Measurements from ENCODE around the gene AKT1S1.
A peak's percentile ranks its signal among the peaks of the same experiment; 100 is the strongest.
"Not testable (repeated sequence)": the region's sequence is repeated elsewhere in the genome, so short reads cannot be mapped to it uniquely, and the experiment has no call there.

AKT1S1 gene

DNA sequence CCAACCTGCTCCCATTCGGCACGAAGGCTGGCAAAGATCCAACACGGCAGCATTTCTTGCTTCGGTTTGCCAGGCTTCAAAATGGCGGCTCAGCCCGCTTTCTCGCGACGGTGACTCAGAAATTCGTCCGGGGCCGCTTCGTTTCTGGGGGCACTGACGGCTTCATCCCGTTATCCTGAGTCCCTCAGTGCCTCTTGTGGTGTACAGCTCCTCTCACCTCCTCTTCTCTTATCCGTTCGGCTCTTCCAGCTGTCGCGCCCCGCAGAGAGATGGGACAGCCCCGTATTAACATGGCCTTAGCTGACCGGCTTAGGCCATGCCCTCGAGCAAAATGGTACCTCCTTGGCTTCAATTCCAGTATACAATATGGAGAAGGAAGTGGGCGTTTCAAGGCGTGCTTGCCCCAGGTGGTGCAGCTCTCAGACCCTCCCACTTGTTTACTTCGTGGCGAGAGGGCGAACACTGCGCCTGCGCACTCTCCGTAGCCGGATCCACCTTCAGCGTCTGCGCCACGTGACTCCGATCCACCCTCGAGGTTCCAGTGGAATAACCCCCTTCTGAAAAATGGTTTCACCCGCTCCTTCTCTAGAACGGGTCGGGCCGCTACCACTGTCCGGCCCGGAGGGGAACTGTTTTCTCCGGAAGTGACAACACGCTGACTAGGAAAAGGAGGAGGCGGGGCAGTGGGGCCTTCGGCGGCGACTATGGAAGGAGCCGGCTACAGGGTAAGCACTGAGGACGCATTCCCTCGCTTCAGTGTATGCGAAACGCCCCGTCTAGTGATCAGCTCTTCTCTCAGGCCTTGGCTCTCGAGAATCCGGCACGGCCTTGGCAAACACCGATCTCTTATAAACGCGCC lies at the start of gene AKT1S1, which contains the start of gene TBC1D17:
Gene AKT1S1 (minus strand): TSS at position 336 of the 859 bp plus-strand sequence. CDS start 4,060 bp downstream, outside the sequence.
Gene TBC1D17 (plus strand): TSS at position 683 of the 859 bp plus-strand sequence. CDS start 22 bp downstream, at position 705.
- DNase-seq: peak; percentile 100

DNA sequence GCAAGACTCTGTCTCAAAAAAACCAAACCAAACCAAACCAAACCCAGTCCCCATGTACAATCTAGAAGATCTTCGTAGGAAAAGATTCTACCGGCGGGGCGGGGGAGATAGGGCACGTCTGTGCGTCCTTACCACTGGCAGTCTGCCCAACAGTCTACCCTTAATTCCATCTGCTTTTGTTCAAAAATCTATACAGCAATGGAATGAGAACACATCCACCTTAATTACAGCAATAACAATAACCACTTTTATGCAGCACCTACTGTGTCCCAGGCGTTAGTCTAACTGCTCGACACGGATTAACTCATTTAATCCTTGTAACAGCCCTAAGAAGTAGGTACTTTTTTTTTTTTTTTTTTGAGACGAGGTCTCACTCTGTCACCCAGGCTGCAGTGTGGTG lies 49.4 kb upstream of the AKT1S1 start:
- DNase-seq: no peak

DNA sequence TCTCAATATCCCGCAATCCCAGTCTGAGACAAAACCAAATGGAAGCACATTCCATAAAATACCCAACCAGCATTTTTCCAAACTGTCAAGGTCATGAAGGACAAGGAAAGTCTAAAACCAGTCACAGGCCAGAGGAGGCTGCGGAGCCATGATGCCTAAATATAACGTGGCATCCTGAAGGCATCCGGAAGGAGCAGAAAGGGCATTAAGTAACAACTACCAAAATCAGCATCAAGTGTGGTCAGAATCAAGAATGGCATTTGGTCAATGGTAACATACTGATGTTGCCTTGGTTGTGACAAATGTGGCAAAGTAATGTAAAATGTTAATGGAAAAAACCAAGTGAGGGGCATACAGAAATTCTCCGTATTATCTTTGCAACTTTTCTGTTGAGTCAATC lies 48.3 kb upstream of the AKT1S1 start:
- no peak for DNase-seq

DNA sequence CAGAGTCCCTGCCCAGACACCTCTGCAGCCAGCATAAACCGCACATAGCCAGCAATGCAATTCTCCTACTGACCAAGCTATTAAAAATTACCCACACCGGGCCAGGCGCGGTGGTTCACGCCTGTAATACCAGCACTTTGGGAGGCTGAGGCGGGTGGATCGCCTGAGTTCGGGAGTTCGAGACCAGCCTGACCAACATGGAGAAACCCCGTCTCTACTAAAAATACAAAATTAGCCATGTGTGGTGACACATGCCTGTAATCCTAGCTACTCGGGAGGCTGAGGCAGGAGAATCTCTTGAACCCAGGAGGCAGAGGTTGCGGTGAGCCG lies 47.7 kb upstream of the AKT1S1 start:
- DNase-seq: not testable (repeated sequence)

DNA sequence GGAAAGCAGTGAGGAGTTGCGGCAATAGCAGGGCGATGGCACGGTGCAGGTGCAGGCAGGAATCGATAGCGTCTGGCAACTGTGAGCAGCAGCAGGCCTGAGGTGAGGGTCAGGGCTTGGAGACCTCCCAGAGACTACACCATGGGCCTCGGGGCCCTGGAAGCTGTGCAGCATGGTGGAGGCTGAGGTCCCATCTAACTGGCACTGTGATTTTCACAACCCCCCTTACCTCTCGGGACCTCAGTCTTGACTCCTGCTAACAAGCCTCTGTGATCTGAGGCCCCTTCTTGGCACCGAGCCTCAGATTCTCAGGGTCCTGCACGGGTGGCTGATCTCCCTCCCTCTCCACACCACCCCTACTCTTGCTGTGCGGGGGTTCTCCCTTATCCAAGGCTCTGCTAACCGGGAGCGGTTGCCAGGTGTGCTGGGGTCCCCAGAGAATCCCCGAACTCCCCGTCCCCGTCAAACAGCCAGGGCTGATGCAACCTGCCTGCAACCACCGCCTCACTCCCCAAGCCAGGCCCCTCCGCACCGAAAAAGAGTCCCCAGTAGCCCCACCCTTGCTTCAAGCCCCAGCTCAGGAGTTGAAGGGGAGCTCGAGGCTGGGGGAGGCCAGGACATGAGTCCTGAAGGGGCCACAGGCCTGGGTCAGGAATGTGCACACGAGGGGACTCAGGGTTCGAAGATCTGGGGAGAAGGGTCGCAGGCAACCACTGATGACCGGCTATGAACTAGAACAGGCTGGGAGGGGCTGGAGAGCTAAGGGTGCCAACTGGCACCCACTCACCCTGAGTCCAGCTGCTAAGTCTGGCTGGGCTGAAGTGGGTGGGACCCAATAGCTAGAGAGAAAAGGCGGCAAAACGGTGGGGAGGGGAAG lies 47.1 kb upstream of the AKT1S1 start:
- DNase-seq: no peak

DNA sequence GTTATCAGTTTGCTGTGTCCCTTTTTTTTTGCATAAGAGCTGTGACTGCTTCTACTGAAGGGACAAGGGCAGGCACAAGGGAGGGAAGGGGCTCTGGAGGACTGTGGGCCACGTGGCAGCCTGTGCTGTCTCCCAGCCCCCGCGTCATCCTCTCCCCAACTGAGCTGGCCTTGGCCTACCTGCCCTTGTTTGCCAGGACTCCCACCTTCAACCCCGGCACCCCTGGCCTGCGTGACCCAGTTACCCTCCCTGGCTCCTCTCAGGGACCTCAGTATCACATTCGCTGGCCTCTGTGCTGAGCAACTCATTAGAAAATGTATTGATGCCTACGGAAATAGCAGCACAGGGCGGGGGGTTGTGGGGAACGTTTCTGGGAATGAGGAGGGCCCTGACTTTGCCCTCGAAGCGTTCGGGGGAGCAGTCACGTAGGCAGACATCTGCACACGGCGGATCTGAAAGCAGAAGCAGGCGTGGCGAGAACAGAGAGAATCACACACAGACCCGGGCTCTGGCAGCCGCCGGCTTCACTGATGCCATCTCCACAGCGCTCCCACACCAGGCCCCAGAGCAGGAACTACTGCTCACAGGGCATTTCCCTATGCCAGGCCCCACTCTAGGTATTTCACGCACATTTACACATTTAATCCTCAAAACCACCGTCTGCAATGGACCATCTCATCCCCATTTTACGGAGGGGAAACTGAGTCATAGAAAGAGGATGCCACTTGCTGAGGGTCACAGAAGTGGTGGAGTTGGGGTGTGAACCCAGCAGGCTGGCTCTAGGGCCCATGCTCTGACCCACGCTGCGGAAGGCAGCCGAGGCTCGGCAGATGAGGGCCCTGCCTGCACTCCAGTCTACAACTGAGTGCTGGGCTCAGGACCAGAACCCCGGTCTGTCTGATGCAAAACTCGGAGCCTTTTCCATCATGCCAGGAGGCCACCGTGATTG lies 46.2 kb upstream of the AKT1S1 start:
- no peak for DNase-seq

DNA sequence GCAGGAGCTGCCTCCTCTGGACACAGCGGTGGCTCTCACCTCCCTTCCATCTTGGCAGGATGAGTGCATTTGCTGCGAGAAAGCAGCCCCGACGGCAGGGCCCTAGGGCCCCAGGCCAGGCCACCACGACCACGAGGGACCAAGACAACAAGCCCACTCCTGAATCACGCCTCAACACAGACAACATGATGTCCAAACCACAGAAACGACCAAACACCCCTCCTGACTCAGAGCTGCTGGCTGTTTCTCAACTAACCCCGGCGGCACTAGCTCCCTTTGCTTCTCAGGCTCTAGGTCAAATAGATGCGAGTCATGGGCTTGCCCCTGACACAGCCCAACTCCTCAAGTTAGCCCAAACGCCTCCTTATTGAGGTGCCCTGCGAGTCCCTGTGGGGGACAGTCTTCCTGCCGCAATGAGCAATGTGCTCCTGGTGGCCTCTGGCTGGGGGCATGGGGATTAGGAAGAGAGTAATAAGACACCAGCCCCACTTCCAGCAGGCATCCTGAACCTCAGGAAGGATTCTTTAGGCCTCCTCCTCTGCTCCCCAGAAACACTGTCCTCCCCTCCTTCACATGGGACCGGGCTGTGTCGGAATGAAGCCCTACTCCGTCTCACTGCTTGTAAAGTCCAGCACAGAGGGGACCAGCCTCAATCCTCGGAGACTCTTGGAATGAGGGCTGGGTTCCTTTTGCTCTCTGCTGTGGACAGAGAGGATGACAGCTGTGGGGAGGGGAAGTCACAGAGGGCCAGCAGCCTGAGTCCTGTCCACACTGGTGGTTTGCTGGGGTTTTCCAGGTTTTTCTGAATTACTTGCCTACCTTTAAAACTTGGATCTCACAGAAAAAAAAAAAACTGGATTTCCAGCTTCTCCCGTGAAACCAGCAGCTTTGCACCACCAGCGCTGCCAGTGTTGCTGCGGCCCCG lies 45.0 kb upstream of the AKT1S1 start:
- no peak for DNase-seq

DNA sequence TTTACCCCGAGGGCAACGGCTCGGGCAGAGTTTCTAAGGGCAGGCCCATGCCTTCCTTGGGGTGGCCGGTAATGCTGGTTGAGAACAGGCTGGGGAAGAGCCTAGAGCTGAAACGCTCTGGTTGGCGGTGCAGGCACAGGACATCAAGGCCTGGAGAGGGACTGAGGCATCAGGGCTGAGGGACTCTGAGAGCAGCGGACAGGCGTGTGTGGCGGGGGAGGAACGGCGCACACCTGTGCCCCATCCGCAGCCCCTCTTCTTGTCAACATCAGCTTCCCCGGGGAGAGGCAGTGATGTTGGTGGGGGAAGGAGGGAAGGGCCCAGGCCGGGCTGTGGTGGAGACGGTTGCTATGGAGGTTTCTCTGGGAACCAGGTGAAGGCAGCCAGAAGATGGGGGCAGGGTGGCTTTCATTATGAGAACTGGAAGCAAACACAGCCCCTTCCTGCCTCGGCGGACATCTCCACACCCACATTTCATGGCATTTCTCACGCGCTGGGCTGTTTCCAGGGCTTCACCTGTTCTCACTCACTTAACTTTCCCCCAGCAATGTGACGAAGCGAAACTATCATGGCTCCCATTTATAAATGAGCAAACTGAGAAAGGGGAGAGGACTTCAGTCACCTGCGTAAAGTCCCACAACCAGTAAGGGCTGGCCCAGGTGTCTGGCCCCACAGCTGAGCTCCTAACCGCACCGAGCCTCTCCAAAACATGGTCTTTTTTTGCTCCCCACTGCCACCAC lies 43.6 kb upstream of the AKT1S1 start:
- no peak for DNase-seq

DNA sequence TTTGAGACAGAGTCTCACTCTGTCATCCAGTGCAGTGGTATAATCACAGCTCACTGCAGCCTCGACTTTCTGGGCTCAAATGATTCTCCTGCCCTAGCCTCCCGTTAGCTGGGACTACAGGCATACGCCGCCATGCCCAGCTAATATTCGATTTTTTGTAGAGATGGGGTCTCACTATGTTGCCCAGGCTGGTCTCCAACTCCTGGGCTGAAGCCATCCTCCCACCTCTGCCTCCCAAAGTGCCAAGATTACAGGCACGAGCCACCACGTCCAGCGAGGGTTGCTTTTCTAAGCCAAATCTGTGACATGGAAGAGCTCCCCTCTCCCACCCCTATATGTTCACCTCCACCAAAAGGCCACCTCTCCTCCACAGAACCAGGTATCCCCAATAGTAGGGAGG lies 40.9 kb upstream of the AKT1S1 start:
- DNase-seq: no peak

DNA sequence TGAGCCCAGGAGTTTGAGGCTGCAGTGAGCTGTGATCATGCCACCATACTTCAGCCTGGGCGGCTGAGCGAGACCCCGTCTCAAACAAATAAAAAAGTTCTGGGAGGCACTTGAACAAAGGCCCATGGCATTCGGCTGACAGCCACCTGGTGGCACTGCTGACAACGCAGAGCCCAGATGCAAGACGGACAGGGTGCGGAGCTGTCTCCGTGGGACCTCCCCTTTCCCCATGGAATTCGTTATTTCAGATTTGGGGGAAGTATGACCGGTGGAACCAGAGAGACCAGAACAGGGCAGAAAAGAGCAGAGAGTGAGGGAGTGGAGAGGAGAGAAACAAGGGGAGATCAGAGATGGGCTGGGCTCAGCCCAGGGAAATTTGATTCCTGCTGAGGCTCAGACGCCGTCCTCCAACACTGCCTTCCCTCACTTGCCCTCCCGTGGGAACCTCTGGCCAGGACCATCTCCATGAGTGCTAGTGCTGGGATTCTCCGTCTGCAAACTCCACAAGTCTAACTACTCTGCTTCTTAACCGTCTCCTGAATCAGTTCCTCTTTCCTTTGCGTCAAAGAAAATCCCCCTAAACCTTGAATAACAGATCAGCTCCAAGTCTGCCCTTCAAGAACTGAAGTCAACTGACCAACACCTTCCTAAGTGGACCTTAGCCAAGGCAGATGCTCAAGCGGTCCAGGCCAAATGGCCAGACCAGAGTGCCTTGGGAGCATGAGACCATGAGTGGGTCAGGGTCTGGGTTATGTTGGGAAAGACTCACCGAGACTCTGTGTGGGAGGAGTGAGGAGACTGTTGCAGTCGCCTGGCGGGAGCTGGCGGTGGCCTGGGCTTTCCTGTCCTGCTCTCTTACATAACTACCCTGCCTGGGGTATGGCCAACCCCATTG lies 39.9 kb upstream of the AKT1S1 start:
- DNase-seq: no peak

DNA sequence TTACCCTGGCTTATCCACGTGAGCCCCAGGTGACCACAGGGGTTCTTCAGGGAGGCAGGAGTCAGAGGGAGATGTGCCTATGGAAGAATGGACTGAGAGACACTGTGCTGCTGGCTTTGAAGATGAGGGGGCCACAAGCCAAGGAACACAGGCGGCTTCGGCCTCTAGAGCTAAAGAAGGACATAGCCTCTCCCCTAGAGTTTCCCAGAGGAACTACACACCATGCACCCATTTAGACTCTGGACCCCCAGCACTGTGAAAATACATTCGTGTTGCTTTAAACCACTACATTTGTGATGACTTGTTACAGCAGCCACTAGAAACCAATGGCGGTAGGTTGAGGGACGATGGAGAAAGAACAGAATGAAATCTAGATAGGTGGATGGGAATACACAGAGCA lies 38.1 kb upstream of the AKT1S1 start:
- DNase-seq: no peak

DNA sequence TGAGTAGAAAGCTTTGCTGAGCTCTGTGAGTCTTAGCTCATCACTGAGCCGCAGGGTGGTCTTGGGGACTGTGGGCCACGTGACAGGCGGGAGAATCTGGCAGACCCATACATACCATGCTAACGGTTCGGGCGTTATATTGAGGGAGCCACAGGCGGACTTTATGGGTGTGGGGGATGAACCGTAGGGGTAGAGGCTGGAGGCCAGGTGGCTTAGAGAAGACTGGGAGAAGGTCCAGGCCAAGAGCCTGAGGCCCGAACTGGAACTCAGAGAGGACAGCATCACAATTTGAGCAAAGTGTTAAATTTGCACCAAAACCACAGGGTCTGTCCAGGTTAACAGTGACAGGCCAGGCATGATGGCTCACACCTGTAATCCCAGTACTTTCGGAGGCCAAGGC lies 36.6 kb upstream of the AKT1S1 start:
- no peak for DNase-seq

DNA sequence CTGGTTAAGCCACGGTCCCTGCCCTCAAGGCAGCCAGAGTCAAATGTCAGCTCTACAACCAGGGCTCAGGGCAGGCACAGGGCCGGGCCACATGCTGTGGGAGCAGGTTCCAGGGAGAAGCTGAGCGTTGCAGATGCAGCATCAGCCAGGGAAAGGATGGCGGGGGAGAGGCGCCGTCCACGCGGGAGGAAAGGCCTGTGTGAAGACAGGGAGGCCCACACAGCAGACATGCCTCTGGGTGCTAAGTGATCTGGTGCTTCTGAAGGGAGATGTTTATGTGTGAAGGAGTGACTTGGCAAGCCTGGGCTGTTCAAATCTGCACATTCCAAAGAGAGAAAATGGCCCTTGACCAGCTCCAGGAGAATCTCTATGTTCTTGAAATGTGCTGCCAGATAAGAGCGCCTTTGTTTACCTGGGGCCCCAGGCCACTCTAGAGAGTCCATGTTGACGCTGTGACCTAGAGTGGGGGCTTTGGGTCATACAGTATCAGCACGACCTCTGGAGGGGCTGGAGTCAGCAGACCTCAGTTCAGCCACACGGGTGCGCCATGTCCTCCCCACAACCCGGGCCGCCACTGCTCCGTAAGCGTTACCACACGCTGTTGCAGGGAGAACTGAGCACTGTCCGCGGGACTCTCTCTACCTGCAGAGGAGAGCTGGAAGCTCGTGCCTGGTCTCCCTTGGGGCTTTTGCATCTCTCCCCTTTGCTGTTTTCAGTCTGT lies 36.0 kb upstream of the AKT1S1 start:
- no peak for DNase-seq

DNA sequence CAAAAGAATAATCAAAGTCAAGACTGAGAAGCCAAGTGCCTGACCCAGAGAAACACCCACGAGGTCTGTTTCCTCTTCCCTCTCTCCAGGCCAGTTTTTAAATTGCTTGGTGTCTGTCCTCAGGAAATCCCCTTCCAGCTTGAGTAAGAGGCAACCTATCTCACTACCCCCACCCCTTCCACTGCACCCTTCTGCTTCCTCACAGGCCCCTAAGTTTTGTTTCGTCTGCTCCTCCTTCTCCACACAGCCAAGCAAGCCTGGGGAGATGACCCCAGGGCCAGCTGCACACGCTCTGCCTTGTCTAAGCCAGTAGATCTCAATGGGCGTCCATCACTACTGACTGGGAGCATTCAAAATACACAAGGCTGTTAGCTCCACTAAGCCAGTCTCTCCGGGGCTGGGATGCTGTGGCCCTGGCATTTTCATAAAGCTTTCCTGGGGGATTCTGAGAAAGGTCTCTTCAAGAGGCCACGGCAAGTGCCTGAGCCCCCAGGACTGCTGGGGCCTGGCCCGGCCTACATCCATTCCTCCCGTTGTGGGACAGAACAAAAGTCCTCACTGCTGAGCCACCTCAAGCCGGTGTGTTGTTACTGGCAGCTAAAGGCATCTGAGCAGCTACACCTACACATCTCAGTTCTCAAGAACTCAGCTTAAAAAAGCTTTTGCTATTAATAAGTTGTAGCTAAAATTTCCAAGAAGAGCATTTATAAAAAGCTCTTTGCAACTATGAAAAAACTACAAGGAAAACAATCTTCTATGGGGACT lies 34.4 kb upstream of the AKT1S1 start:
- DNase-seq: peak; percentile 43 to 56

DNA sequence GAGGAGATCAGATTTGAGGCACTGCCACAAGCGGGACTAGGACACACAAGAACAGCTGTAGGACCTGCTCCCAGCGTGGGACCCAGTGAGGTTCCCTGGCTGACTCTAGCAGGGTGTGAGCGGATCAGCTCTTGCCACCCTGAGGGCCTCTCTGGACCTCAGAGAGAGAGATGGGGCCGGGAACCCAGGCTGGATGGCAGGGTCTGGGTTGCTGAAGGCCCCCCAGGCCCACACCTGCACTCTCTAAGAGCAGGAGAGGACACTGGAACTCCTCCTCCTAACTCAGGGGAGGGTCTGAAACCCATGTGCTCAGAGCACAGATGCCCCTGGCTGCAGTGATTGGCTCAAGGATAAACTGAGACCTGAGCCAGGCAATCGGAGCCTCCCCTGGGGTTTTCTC lies 33.0 kb upstream of the AKT1S1 start:
- DNase-seq: no peak

DNA sequence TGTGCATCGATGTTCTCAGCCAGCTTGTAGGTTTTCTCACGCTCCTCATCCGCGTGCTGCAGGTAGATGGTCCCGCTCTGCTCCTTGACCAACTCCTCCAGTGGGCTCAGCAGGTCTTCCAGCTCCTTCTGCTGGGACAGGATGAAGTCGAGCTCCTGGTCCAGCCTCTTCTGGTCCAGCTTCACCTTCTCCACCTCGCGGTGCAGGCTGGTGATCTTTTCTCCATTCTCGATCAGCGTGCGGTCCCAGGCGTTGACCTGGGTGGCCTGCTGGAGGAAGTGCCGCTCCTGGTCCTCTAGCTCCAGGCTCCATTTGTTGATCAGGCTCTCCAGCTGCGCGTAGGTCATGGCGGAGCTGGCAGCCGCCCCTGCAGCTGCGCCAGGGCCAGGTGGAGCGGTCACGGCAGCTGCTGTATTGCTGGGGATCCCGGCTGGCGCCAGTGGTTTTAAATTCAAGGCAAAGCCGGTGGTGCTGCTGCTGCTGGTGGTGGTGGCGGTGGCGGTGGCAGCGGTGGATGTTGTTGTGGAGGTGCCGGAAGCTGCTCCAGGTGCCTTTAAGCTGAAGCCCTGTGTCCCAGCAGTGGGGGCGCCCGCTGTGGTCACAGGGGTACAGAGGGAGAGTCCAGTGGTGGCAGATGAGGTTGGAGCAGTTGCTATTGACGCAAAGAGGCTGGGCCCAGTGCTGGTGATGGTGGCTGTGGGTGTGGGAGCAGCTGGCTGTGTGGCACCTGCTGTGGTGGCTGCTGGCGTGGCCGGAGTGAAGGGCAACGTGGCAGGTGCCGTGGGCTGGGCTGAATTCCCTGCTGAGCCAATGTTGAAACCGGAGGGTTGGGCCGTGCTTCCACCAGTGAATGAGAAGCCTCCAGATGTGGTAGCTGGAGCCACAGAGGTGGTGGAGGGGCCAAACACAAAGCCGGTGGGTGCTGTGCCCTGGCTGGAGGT lies 31.6 kb upstream of the AKT1S1 start:
- DNase-seq: no peak
